ENCODE data around the gene C11orf16. TPM values are rescaled to one million over a fixed set of nuclear protein-coding genes. Genes with fewer than 3 reads are reported as not detected.

The C11orf16 gene
- total and polyA plus RNA-seq, 2 of the 4 experiments (the other 2 are of a cell fraction), result not detected

DNA sequence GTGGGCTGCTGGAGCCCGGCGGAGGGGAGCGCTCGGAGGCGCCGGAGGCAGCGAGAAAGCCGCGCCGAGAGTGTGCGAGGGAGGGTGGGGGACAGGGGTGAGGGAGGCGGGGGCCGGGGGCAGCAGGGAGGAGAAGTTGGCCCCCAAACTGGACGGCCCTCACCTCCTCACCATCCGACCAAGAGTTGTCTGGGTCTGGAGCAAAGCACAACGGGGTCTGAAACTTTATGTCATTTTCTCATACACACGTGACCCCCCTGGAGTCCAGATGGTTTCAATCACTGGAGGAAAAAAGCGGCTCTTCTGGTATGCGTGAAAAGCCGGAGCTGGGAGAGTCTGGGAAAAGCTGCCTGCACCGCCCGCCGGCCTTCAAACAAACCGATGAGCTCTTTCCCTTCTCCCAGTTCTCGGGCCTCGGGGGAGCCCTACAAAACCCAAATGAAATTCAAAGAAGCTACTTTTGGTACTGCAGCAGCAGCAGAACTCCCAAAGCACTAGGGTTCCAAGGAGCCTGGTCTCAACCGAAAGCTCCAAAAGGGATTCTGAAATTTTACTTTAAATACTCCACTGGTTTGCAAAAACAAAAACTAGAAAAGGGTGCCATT, 61.5 kb downstream of the C11orf16 start (continued):
- no peak for TF ChIP-seq NFE2L2 (IDR thresholded peaks at IDR 0.05; ENCODE audit: low read depth, low read length)

DNA sequence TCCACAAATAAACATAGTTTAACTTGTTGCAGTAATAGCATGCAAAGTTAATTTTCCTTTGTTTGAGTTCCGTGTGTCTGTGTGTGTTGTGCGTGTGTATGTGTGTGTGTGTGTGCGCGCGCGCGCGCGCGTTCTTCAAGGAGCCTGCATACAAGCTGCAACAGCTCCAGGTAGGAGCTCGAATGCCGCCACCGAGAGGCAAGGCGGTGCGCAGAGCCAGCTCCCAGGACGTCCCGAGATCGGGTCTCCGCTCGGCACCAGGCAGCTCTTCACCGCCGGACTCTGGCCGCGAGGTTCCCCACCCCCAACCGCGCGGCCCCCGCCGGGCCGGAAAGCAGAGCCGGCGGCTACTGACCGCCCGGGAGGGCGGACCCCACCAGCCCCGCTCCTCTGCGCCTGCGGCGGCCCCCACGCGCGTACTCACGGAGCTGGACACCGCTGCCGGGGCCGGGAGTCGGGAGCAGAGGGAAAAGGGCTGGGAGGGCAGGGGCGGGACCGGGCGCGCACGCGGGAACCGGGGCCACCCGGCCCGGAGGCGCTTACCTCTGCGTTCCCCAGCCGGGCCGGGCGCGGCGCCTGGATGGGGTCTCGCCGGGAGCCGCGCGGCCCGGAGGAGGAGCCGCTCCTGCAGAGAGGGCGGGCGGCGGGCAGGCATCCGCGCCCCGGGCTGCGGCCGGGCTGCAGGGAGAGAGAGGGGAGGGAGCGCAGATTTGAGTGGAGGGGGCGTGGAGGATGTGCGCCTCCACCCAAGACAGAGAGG, 62.2 kb downstream of the C11orf16 start:
- H3K56ac ChIP-seq (ENCODE audit: extremely low read depth, insufficient read depth, low read length), result peak overlapping the region; percentile 47; the same call in 1 of the 2 replicates
- H2AFZ ChIP-seq (replicated peaks; ENCODE audit: low read length, poor library complexity), result peak overlapping the region; percentile 86
- no peaks in the 10 kb centered on the region for H3K27me3 ChIP-seq (ENCODE audit: control insufficient read depth, insufficient read depth, low read length)
- H2BK120ac ChIP-seq (ENCODE audit: low read depth, low read length), result peak overlapping the region; percentile 36; the same call in 1 of the 2 replicates
- no peaks in the 10 kb centered on the region for H3K36me3 ChIP-seq (ENCODE audit: control insufficient read depth, insufficient read depth, low read length)
- peak overlapping the region; percentile 78 for H3K27ac ChIP-seq (ENCODE audit: insufficient read depth, low read length)
- peak overlapping the region; percentile 92 for H3K14ac ChIP-seq (replicated peaks; ENCODE audit: low read depth, low read length)
- H3K4me3 ChIP-seq (ENCODE audit: insufficient read depth, low read depth, low read length), result peak overlapping the region; percentile 51
- peak overlapping the region; percentile 71 for H2BK5ac ChIP-seq (ENCODE audit: low read depth, low read length, poor library complexity, severe bottlenecking)
- H3K4me1 ChIP-seq (ENCODE audit: control insufficient read depth, insufficient read depth, low read length), result peaks cover 12% of the 10 kb centered on the region
- peak overlapping the region; percentile 60; the same call in 1 of the 3 replicates for H2BK15ac ChIP-seq (ENCODE audit: low read depth, low read length)
- peak overlapping the region; percentile 38; the same call in 1 of the 2 replicates for H2BK20ac ChIP-seq (ENCODE audit: low read depth, low read length)
- in situ Hi-C loops (cut with MboI; ENCODE audit: low sequenced_read_pairs), result no loop called here
- dilution Hi-C loops (cut with HindIII; ENCODE audit: low sequenced_read_pairs, unreplicated experiment), result no loop called here
- H4K91ac ChIP-seq (ENCODE audit: insufficient read depth, low read depth, low read length), result peak overlapping the region; percentile 68
- ATAC-seq (ENCODE audit: low read depth) (peak; percentile 79), DNase-seq (peak; percentile 75)
- CTCF ChIA-PET, result interaction anchor here (0.6 to 1.8 kb wide), 4 partner anchors 25 to 58 kb away, joined by 3 to 5 read pairs (median 4); no protein-coding TSS in a partner anchor
- no peak overlapping the region; the same call in 1 of the 2 replicates for H4K5ac ChIP-seq (ENCODE audit: low read depth, low read length)
- peak overlapping the region; percentile 68; the same call in 1 of the 2 replicates for H3K4me2 ChIP-seq (ENCODE audit: low read depth, low read length)
- WGBS, 2 experiments (ENCODE audit: extremely low coverage in 2 of 2, insufficient read length in 1 of 2), result 1% methylated on average over 21 of the region's 81 CpGs; no CpG with 5 or more reads in 1 of the 2 experiments
- no peaks in the 10 kb centered on the region for H3K9me3 ChIP-seq (ENCODE audit: control insufficient read depth, insufficient read depth, low read length)
- 0 out of 2 replicates have a peak overlapping the region, but pooled peaks have one; percentile 10 for H2AK5ac ChIP-seq (ENCODE audit: low read depth, low read length)
- H2AK9ac ChIP-seq (replicated peaks; ENCODE audit: low read depth, low read length, poor library complexity), result peak overlapping the region; percentile 71
- TF ChIP-seq MXI1 (IDR thresholded peaks at IDR 0.05; ENCODE audit: borderline replicate concordance, low read depth, low read length) (peak; percentile 7; the same call in 1 of the 2 replicates), CHD1 (IDR thresholded peaks at IDR 0.05; ENCODE audit: low read depth, low read length) (0 out of 2 replicates have a peak, but pooled peaks have one; percentile 55), RCOR1 (IDR thresholded peaks at IDR 0.05; ENCODE audit: insufficient replicate concordance, low read length) (no peak)
- H3K4ac ChIP-seq (ENCODE audit: low read depth, low read length), result peak overlapping the region; percentile 67
- no TSS peak for BruUV-seq (replicated peaks)
- H3K18ac ChIP-seq (ENCODE audit: low read depth, low read length), result peak overlapping the region; percentile 3
- H4K20me1 ChIP-seq (ENCODE audit: insufficient read depth, low read length), result peaks cover 19% of the 10 kb centered on the region; the same call in 1 of the 2 replicates
- H3K23ac ChIP-seq (ENCODE audit: low read depth, low read length), result peak overlapping the region; percentile 94
- peaks cover 8% of the 10 kb centered on the region for H3K9me1 ChIP-seq (ENCODE audit: insufficient read depth, low read length)
- POLR2A ChIA-PET (ENCODE audit: unreplicated experiment), result interaction anchor here (0.6 to 1.7 kb wide), 6 partner anchors 17 to 89 kb away, joined by 3 to 6 read pairs (median 3); a partner anchor contains a TSS
- intact Hi-C loops (cut with micrococcal nuclease), result loop anchor here (1.0 to 5.0 kb wide), 6 partner anchors 37 to 181 kb away; partner anchors contain the start of gene TMEM9B
- peak overlapping the region; percentile 51 to 69; a peak in 2 of 4 replicates for H4K8ac ChIP-seq (ENCODE audit: low read depth in 2 of 2, low read length in 2 of 2)
- peak overlapping the region; percentile 70 for H3K9ac ChIP-seq (ENCODE audit: low read depth, low read length)
- peaks cover 10 to 46% of the 10 kb centered on the region in 2 experiments; a peak in 3 of 4 replicates for H3K79me1 ChIP-seq (ENCODE audit: low read depth in 1 of 2, low read length in 2 of 2)

Small RNAs within 50 kb of the gene (microRNA-seq; reads per million reads assigned to microRNA genes)
- not detected for gene RF00019 (ENCODE audit: insufficient read depth, insufficient read length)

Small RNAs within 50 kb of the gene (small RNA-seq; reads per million reads assigned to genes)
- 0 reads per million in 5 experiments for gene RF00019

Other genes starting within 250 kb of the C11orf16 start
- gene AKIP1, start 21.8 kb downstream of the C11orf16 start, total RNA-seq (2012; rRNA removed), result 27.8 and 33.9 TPM in 2 replicates
- gene AKIP1, start 21.8 kb downstream of the C11orf16 start, polyA plus RNA-seq (2012; rRNA removed), result 30.6 and 36.0 TPM in 2 replicates
- not detected in 2 replicates for gene ASCL3, start 10.1 kb upstream of the C11orf16 start, total RNA-seq (2012; rRNA removed)
- gene ASCL3, start 10.1 kb upstream of the C11orf16 start, polyA plus RNA-seq (2012; rRNA removed), result not detected in 2 replicates
- 25.6 and 40.0 TPM in 2 replicates for gene TMEM9B, start 31.5 kb upstream of the C11orf16 start, total RNA-seq (2012; rRNA removed)
- 20.3 and 24.6 TPM in 2 replicates for gene TMEM9B, start 31.5 kb upstream of the C11orf16 start, polyA plus RNA-seq (2012; rRNA removed)
- 43.6 and 46.4 TPM in 2 replicates for gene NRIP3, start 71.1 kb upstream of the C11orf16 start, total RNA-seq (2012; rRNA removed)
- 9.8 and 11.5 TPM in 2 replicates for gene NRIP3, start 71.1 kb upstream of the C11orf16 start, polyA plus RNA-seq (2012; rRNA removed)
- gene SCUBE2, start 158.7 kb upstream of the C11orf16 start, total RNA-seq (2012; rRNA removed), result 0.56 and 0.72 TPM in 2 replicates
- 0.43 and 0.53 TPM in 2 replicates for gene SCUBE2, start 158.7 kb upstream of the C11orf16 start, polyA plus RNA-seq (2012; rRNA removed)

Measured in IMR-90 (cell line).